GM21619 (cell line): ENCODE results near the gene KCMF1.

Experiments used
- ATAC-seq: cut with Tn5 transposase; IDR thresholded peaks from one replicate; pipeline ENCODE4 v1.9.1; 2021; ENCODE audit not compliant: unreplicated experiment

KCMF1 gene

GRCh38 chr2:85076618-85077274 lies 105.8 kb downstream of the KCMF1 start:
- no peak for ATAC-seq

- no peak for ATAC-seq
Observed at GRCh38 chr2:85077859-85078419, 107.0 kb downstream of the KCMF1 start.

- no peak for ATAC-seq
Observed at GRCh38 chr2:85078536-85078935, 107.6 kb downstream of the KCMF1 start.

- no peak for ATAC-seq
Observed at GRCh38 chr2:85083092-85083491, 112.1 kb downstream of the KCMF1 start.

- no peak for ATAC-seq
Observed at GRCh38 chr2:85085563-85085962, 114.6 kb downstream of the KCMF1 start.

- no peak for ATAC-seq
Observed at GRCh38 chr2:85087541-85087940, 116.6 kb downstream of the KCMF1 start.

- ATAC-seq: no peak
Observed at GRCh38 chr2:85088921-85089320, 118.0 kb downstream of the KCMF1 start.

GRCh38 chr2:85089585-85089984 lies 118.6 kb downstream of the KCMF1 start:
- ATAC-seq: no peak

GRCh38 chr2:85091838-85092237 lies 120.9 kb downstream of the KCMF1 start:
- ATAC-seq: no peak

GRCh38 chr2:85095094-85095493 lies 124.1 kb downstream of the KCMF1 start:
- ATAC-seq: no peak

GRCh38 chr2:85096616-85097015 lies 125.7 kb downstream of the KCMF1 start:
- ATAC-seq: no peak

GRCh38 chr2:85104228-85104627 lies 133.3 kb downstream of the KCMF1 start:
- ATAC-seq: no peak

GRCh38 chr2:85106489-85107180 lies 135.7 kb downstream of the KCMF1 start:
- ATAC-seq: no peak
